ENCODE data around the gene NDUFS6.

- TF ChIP-seq EP300 (IDR thresholded peaks at IDR 0.05) (no peak), POLR2A (IDR thresholded peaks at IDR 0.05) (no peak)
- TF ChIP-seq, protein P1, sequence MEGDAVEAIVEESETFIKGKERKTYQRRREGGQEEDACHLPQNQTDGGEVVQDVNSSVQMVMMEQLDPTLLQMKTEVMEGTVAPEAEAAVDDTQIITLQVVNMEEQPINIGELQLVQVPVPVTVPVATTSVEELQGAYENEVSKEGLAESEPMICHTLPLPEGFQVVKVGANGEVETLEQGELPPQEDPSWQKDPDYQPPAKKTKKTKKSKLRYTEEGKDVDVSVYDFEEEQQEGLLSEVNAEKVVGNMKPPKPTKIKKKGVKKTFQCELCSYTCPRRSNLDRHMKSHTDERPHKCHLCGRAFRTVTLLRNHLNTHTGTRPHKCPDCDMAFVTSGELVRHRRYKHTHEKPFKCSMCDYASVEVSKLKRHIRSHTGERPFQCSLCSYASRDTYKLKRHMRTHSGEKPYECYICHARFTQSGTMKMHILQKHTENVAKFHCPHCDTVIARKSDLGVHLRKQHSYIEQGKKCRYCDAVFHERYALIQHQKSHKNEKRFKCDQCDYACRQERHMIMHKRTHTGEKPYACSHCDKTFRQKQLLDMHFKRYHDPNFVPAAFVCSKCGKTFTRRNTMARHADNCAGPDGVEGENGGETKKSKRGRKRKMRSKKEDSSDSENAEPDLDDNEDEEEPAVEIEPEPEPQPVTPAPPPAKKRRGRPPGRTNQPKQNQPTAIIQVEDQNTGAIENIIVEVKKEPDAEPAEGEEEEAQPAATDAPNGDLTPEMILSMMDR (IDR thresholded peaks at IDR 0.05), result no peak
These were observed 41.0 kb upstream of the NDUFS6 start for GRCh38 chr5:1760231-1760630.
